ENCODE data around the gene LRP1-AS.

The LRP1-AS gene

GRCh38 chr12:57169969-57170368, 22.6 kb upstream of the LRP1-AS start:
- no peak for ATAC-seq
- TF ChIP-seq ESRRG (CRISPR knock-in tag; IDR thresholded peaks at IDR 0.05) (no peak), TOX (CRISPR knock-in tag; IDR thresholded peaks at IDR 0.05; ENCODE audit: borderline replicate concordance) (no peak), ZNF565 (CRISPR knock-in tag; conservative IDR thresholded peaks at IDR 0.05; ENCODE audit: low read depth) (no peak), ZC3H10 (CRISPR knock-in tag; IDR thresholded peaks at IDR 0.05) (no peak), GLIS3 (CRISPR knock-in tag; IDR thresholded peaks at IDR 0.05) (no peak), ARNTL (CRISPR knock-in tag; IDR thresholded peaks at IDR 0.05; ENCODE audit: borderline replicate concordance, low read depth) (no peak), OSR1 (CRISPR knock-in tag; IDR thresholded peaks at IDR 0.05) (no peak), CSDC2 (CRISPR knock-in tag; IDR thresholded peaks at IDR 0.05) (no peak), BACH2 (CRISPR knock-in tag; IDR thresholded peaks at IDR 0.05; ENCODE audit: borderline replicate concordance) (no peak), TCF4 (CRISPR knock-in tag; IDR thresholded peaks at IDR 0.05; ENCODE audit: borderline replicate concordance) (no peak), ZNF70 (CRISPR knock-in tag; IDR thresholded peaks at IDR 0.05) (no peak), RARB (CRISPR knock-in tag; IDR thresholded peaks at IDR 0.05) (no peak), CREB5 (CRISPR knock-in tag; IDR thresholded peaks at IDR 0.05; ENCODE audit: low read depth) (no peak), TSHZ2 (CRISPR knock-in tag; IDR thresholded peaks at IDR 0.05) (no peak), SNAI2 (CRISPR knock-in tag; IDR thresholded peaks at IDR 0.05) (no peak)
- TF ChIP-seq, protein P1, sequence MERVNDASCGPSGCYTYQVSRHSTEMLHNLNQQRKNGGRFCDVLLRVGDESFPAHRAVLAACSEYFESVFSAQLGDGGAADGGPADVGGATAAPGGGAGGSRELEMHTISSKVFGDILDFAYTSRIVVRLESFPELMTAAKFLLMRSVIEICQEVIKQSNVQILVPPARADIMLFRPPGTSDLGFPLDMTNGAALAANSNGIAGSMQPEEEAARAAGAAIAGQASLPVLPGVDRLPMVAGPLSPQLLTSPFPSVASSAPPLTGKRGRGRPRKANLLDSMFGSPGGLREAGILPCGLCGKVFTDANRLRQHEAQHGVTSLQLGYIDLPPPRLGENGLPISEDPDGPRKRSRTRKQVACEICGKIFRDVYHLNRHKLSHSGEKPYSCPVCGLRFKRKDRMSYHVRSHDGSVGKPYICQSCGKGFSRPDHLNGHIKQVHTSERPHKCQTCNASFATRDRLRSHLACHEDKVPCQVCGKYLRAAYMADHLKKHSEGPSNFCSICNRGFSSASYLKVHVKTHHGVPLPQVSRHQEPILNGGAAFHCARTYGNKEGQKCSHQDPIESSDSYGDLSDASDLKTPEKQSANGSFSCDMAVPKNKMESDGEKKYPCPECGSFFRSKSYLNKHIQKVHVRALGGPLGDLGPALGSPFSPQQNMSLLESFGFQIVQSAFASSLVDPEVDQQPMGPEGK (CRISPR knock-in tag; IDR thresholded peaks at IDR 0.05; ENCODE audit: borderline replicate concordance): no peak
- TF ChIP-seq, protein P2, sequence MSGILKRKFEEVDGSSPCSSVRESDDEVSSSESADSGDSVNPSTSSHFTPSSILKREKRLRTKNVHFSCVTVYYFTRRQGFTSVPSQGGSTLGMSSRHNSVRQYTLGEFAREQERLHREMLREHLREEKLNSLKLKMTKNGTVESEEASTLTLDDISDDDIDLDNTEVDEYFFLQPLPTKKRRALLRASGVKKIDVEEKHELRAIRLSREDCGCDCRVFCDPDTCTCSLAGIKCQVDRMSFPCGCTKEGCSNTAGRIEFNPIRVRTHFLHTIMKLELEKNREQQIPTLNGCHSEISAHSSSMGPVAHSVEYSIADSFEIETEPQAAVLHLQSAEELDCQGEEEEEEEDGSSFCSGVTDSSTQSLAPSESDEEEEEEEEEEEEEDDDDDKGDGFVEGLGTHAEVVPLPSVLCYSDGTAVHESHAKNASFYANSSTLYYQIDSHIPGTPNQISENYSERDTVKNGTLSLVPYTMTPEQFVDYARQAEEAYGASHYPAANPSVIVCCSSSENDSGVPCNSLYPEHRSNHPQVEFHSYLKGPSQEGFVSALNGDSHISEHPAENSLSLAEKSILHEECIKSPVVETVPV (CRISPR knock-in tag; IDR thresholded peaks at IDR 0.05): no peak
- TF ChIP-seq, protein P3, sequence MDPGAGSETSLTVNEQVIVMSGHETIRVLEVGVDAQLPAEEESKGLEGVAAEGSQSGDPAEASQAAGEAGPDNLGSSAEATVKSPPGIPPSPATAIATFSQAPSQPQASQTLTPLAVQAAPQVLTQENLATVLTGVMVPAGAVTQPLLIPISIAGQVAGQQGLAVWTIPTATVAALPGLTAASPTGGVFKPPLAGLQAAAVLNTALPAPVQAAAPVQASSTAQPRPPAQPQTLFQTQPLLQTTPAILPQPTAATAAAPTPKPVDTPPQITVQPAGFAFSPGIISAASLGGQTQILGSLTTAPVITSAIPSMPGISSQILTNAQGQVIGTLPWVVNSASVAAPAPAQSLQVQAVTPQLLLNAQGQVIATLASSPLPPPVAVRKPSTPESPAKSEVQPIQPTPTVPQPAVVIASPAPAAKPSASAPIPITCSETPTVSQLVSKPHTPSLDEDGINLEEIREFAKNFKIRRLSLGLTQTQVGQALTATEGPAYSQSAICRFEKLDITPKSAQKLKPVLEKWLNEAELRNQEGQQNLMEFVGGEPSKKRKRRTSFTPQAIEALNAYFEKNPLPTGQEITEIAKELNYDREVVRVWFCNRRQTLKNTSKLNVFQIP (CRISPR knock-in tag; IDR thresholded peaks at IDR 0.05; ENCODE audit: borderline replicate concordance, low read depth): no peak

DNA sequence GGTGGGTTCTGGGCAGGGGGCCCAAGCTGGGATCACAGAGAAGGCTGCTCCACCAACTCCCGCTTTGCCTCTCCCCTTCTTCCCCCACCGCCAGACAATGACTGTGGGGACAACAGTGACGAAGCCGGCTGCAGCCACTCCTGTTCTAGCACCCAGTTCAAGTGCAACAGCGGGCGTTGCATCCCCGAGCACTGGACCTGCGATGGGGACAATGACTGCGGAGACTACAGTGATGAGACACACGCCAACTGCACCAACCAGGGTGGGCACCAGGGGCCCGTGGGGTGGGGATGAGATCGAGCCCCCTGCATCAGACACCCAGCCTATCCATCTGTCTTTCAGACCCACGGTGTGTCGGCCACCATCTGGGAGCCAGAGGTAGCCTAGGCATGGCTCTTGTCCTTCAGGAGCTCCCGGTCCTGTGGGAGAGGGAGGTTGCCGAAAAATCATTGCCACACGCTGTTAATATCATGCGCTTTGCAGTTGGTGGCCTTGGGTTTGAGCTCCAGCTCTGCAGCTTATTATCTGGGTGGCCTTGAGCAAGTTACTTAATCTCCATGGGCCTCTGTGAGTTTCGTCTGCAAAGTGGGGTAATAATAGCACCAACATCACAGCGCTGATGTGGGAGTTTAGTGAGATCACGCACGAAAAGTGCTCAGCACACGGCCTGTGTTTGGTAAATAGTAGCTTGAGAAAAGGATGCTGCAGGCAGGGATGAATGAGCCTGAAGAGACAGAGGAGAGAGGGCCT, 21.8 kb upstream of the LRP1-AS start:
- no peak for ATAC-seq
- no peak for TF ChIP-seq ZFP3 (CRISPR knock-in tag; IDR thresholded peaks at IDR 0.05)
- TF ChIP-seq CREB5 (CRISPR knock-in tag; IDR thresholded peaks at IDR 0.05; ENCODE audit: low read depth): no peak

DNA sequence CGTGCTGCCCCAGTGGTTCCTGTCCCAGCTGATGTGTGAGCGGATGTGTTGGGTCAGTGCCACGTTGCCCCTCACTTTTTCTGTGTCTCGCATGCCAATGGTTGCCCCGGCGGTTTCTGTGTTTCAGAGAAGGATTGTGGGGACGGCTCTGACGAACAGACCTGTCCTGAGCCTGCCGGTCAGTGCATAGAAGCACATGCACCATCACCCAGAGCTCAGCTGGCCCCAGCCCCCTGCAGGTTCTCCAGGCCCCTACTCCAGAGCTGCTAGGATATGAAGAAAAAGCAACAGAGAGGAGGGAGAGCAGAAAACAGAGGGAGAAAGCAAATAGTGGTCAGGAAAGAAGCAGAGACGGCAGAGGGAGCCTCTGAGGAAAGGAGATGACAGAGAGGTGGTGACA, 20.6 kb upstream of the LRP1-AS start:
- no peak for TF ChIP-seq ZFP30 (CRISPR knock-in tag; IDR thresholded peaks at IDR 0.05)
- TF ChIP-seq ZNF70 (CRISPR knock-in tag; IDR thresholded peaks at IDR 0.05): no peak
- TF ChIP-seq TOX (CRISPR knock-in tag; IDR thresholded peaks at IDR 0.05; ENCODE audit: borderline replicate concordance): no peak
- TF ChIP-seq, protein P3 (CRISPR knock-in tag; IDR thresholded peaks at IDR 0.05; ENCODE audit: borderline replicate concordance, low read depth): no peak

More for the DNA sequence above, 20.6 kb upstream of the LRP1-AS start:
- ATAC-seq: no peak

Measured in SK-N-SH treated with all-trans-retinoic acid at 6 μM for 48 hours (cell line).